ENCODE data around the gene GAK.

The GAK gene

GRCh38 chr4:849478-850175 lies 82.5 kb downstream of the GAK start:
- TF ChIP-seq POLR2AphosphoS5 (IDR thresholded peaks at IDR 0.05; ENCODE audit: low read depth, low read length) (no peak), TAF1 (IDR thresholded peaks at IDR 0.05; ENCODE audit: borderline replicate concordance, insufficient read depth, low read length) (no peak), FOXP2 (optimal IDR thresholded peaks at IDR 0.05; ENCODE audit: borderline replicate concordance, extremely low read depth, extremely low read length, insufficient read depth) (no peak), SIN3A (IDR thresholded peaks at IDR 0.05; ENCODE audit: borderline replicate concordance, insufficient read depth, low read length) (no peak), REST (IDR thresholded peaks at IDR 0.05; ENCODE audit: insufficient read depth in 1 of 2, low read depth in 2 of 2, low read length in 2 of 2) (no peak)

- TF ChIP-seq TAF1 (IDR thresholded peaks at IDR 0.05; ENCODE audit: borderline replicate concordance, insufficient read depth, low read length) (no peak), REST (IDR thresholded peaks at IDR 0.05; ENCODE audit: insufficient read depth in 1 of 2, low read depth in 2 of 2, low read length in 2 of 2) (no peak), POLR2AphosphoS5 (IDR thresholded peaks at IDR 0.05; ENCODE audit: low read depth, low read length) (no peak), SIN3A (IDR thresholded peaks at IDR 0.05; ENCODE audit: borderline replicate concordance, insufficient read depth, low read length) (no peak), FOXP2 (optimal IDR thresholded peaks at IDR 0.05; ENCODE audit: borderline replicate concordance, extremely low read depth, extremely low read length, insufficient read depth) (no peak)
These were observed 83.2 kb downstream of the GAK start for GRCh38 chr4:848803-849477.

GRCh38 chr4:848307-848691 lies 83.8 kb downstream of the GAK start:
- TF ChIP-seq POLR2AphosphoS5 (IDR thresholded peaks at IDR 0.05; ENCODE audit: low read depth, low read length): no peak
- no peak for TF ChIP-seq FOXP2 (optimal IDR thresholded peaks at IDR 0.05; ENCODE audit: borderline replicate concordance, extremely low read depth, extremely low read length, insufficient read depth)
- no peak for TF ChIP-seq SIN3A (IDR thresholded peaks at IDR 0.05; ENCODE audit: borderline replicate concordance, insufficient read depth, low read length)
- no peak for TF ChIP-seq REST (IDR thresholded peaks at IDR 0.05; ENCODE audit: insufficient read depth in 1 of 2, low read depth in 2 of 2, low read length in 2 of 2)
- TF ChIP-seq TAF1 (IDR thresholded peaks at IDR 0.05; ENCODE audit: borderline replicate concordance, insufficient read depth, low read length): no peak

GRCh38 chr4:845836-846251 lies 86.3 kb downstream of the GAK start:
- TF ChIP-seq SIN3A (IDR thresholded peaks at IDR 0.05; ENCODE audit: borderline replicate concordance, insufficient read depth, low read length) (no peak), POLR2AphosphoS5 (IDR thresholded peaks at IDR 0.05; ENCODE audit: low read depth, low read length) (no peak), TAF1 (IDR thresholded peaks at IDR 0.05; ENCODE audit: borderline replicate concordance, insufficient read depth, low read length) (no peak), REST (IDR thresholded peaks at IDR 0.05; ENCODE audit: insufficient read depth in 1 of 2, low read depth in 2 of 2, low read length in 2 of 2) (no peak), FOXP2 (optimal IDR thresholded peaks at IDR 0.05; ENCODE audit: borderline replicate concordance, extremely low read depth, extremely low read length, insufficient read depth) (no peak)
